Fibroblast of pulmonary artery (primary cell): ENCODE data around the gene GABPB2.

Source experiments
- DNase-seq: peaks from one replicate; pipeline ENCODE4 v3.0.0-alpha.2; 2010; ENCODE audit warnings: low read depth
- H3K4me3 ChIP-seq: replicated peaks from 2 replicates; pipeline ENCODE4 v1.5.1; 2011; ENCODE audit warnings: low read depth, mild to moderate bottlenecking, control low read depth, low read length, moderate library complexity
- CTCF ChIP-seq: IDR thresholded peaks from 2 replicates; pipeline ENCODE4 v1.5.1; 2011; ENCODE audit warnings: mild to moderate bottlenecking, control low read depth, low read length, inconsistent platforms; ENCODE audit errors: missing control alignments

Gene GABPB2

GRCh38 chr1:151037032-151037431 lies 33.5 kb upstream of the GABPB2 start:
- DNase-seq = no peak
- no peak for TF ChIP-seq CTCF
- H3K4me3 ChIP-seq = no peak overlapping the region

- DNase-seq = no peak
- H3K4me3 ChIP-seq = no peak overlapping the region
- no peak for TF ChIP-seq CTCF
These were observed 31.0 kb upstream of the GABPB2 start for GRCh38 chr1:151039521-151039920.

GRCh38 chr1:151043163-151043562 lies 27.4 kb upstream of the GABPB2 start:
- TF ChIP-seq CTCF = no peak
- H3K4me3 ChIP-seq = no peak overlapping the region
- no peak for DNase-seq

- DNase-seq = peak; percentile 59
- no peak for TF ChIP-seq CTCF
- H3K4me3 ChIP-seq = peak within 1 kb of the TSS; percentile 72
These were observed 23.0 kb upstream of the GABPB2 start, which contains the start of gene C1orf56 for GRCh38 chr1:151047591-151047924. TSS of gene C1orf56 (plus strand) at chr1:151047751. CDS start at chr1:151047848, 97 bp downstream.

- DNase-seq = peak; percentile 72
- TF ChIP-seq CTCF = peak; percentile 56
- H3K4me3 ChIP-seq = peak overlapping the region; percentile 72
These were observed 22.5 kb upstream of the GABPB2 start for GRCh38 chr1:151047925-151048644.

- H3K4me3 ChIP-seq = peak overlapping the region; percentile 72
- TF ChIP-seq CTCF = no peak
- no peak for DNase-seq
These were observed 21.9 kb upstream of the GABPB2 start for GRCh38 chr1:151048645-151049032.

GRCh38 chr1:151049458-151049857 lies 21.1 kb upstream of the GABPB2 start:
- no peak overlapping the region for H3K4me3 ChIP-seq
- TF ChIP-seq CTCF = no peak
- no peak for DNase-seq
